22Rv1 (cell line): ENCODE measurements around the gene MAST3.

Source experiments
- CTCF ChIP-seq: fragments of 450-650 bp; IDR thresholded peaks from 2 replicates; pipeline ENCODE4 v1.5.1; 2017; ENCODE audit warnings: mild to moderate bottlenecking
- ZFX ChIP-seq: fragments of 450-650 bp; IDR thresholded peaks from 2 replicates; pipeline ENCODE4 v1.6.1; 2017; ENCODE audit warnings: antibody characterized with exemption, borderline replicate concordance

- no peak for TF ChIP-seq CTCF
- no peak for TF ChIP-seq ZFX
Observed at GRCh38 chr19:18122860-18123795, 25.6 kb downstream of the MAST3 start.
